Neural cell (in vitro differentiated cells): ENCODE measurements around the gene TIPARP. TPM values are rescaled to one million over a fixed set of nuclear protein-coding genes. Genes with fewer than 3 reads are reported as not detected.

ENCODE experiments used
- H2AFZ ChIP-seq: fragments of 200-600, 300-800 bp; sonication (generic), shearing (Covaris generic); 2 replicates; pipeline ENCODE4 v1.6.0; 2014; ENCODE audit warnings: low read depth, mild to moderate bottlenecking, antibody characterized with exemption, low read length, moderate library complexity
- H3F3A ChIP-seq: fragments of 200-600 bp; shearing (Covaris generic); 2 replicates; pipeline ENCODE4 v1.6.1; 2016; ENCODE audit warnings: mild to moderate bottlenecking, moderate library complexity, mixed read lengths, antibody characterized with exemption, low read length; ENCODE audit not compliant: insufficient read depth, poor library complexity, severe bottlenecking
- H3K27ac ChIP-seq: fragments of 200-600, 300-800 bp; sonication (generic), shearing (Covaris generic); 2 replicates; pipeline ENCODE4 v1.5.1; 2014; ENCODE audit warnings: mild to moderate bottlenecking, low read length, moderate library complexity
- H3K27me3 ChIP-seq: fragments of 300-800, 200-600 bp; sonication (generic), shearing (Covaris generic); 2 replicates; pipeline ENCODE4 v1.6.0; 2014; ENCODE audit warnings: mild to moderate bottlenecking, low read depth, low read length, moderate library complexity; ENCODE audit not compliant: insufficient read depth
- H3K36me3 ChIP-seq: fragments of 300-800, 200-600 bp; sonication (generic), shearing (Covaris generic); 2 replicates; pipeline ENCODE4 v1.5.1; 2014; ENCODE audit warnings: mild to moderate bottlenecking, antibody characterized with exemption, low read length, moderate library complexity; ENCODE audit not compliant: insufficient read depth
- H3K4me2 ChIP-seq: fragments of 300-800, 200-600 bp; sonication (generic), shearing (Covaris generic); 2 replicates; pipeline ENCODE4 v1.6.0; 2014; ENCODE audit warnings: mild to moderate bottlenecking, low read length
- H3K4me3 ChIP-seq: fragments of 300-800, 200-600 bp; sonication (generic), shearing (Covaris generic); 2 replicates; pipeline ENCODE4 v1.5.1; 2014; ENCODE audit warnings: mild to moderate bottlenecking, low read length, moderate library complexity
- H3K79me2 ChIP-seq: fragments of 200-600 bp; shearing (Covaris generic); replicated peaks from 2 replicates; pipeline ENCODE4 v1.6.0; 2014; ENCODE audit warnings: mild to moderate bottlenecking, low read length, moderate library complexity; ENCODE audit not compliant: insufficient read depth
- H3K9ac ChIP-seq: fragments of 300-800, 200-600 bp; sonication (generic), shearing (Covaris generic); 2 replicates; pipeline ENCODE4 v1.6.1; 2016; ENCODE audit warnings: mild to moderate bottlenecking, low read length, mixed read lengths
- H3K9me2 ChIP-seq: fragments of 200-600 bp; shearing (Covaris generic); 2 replicates; pipeline ENCODE4 v1.6.1; 2016; ENCODE audit warnings: mild to moderate bottlenecking, low read length, mixed read lengths; ENCODE audit not compliant: insufficient read depth
- H3K9me3 ChIP-seq: fragments of 200-600, 300-800 bp; sonication (generic), shearing (Covaris generic); 2 replicates; pipeline ENCODE4 v1.6.1; 2016; ENCODE audit warnings: mild to moderate bottlenecking, mixed run types, low read length, moderate library complexity, mixed read lengths
- H4K20me1 ChIP-seq: fragments of 200-600 bp; shearing (Covaris generic); 2 replicates; pipeline ENCODE4 v1.6.1; 2016; ENCODE audit warnings: mild to moderate bottlenecking, mixed run types; ENCODE audit not compliant: insufficient read depth
- CTCF ChIP-seq: fragments of 450-650 bp; IDR thresholded peaks from 2 replicates; pipeline ENCODE4 v1.5.1; 2014; ENCODE audit warnings: antibody characterized with exemption, mild to moderate bottlenecking, moderate library complexity; ENCODE audit not compliant: poor library complexity, severe bottlenecking
- EP300 ChIP-seq: fragments of 450-650 bp; conservative IDR thresholded peaks from 2 replicates; pipeline ENCODE4 v1.6.1; 2014; ENCODE audit warnings: antibody characterized with exemption, mild to moderate bottlenecking, moderate library complexity; ENCODE audit not compliant: poor library complexity, severe bottlenecking
- EZH2 ChIP-seq: fragments of 200-600, 300-800 bp; shearing (Covaris generic), sonication (generic); IDR thresholded peaks from 2 replicates; pipeline ENCODE4 v1.6.1; 2014; ENCODE audit warnings: antibody characterized with exemption, low read length, borderline replicate concordance, mild to moderate bottlenecking; ENCODE audit not compliant: insufficient read depth, poor library complexity, severe bottlenecking
- MXI1 ChIP-seq: fragments of 450-650 bp; conservative IDR thresholded peaks from 2 replicates; pipeline ENCODE4 v1.6.1; 2014; ENCODE audit warnings: antibody characterized with exemption, mild to moderate bottlenecking; ENCODE audit not compliant: poor library complexity, severe bottlenecking
- POLR2AphosphoS5 ChIP-seq: IDR thresholded peaks from 2 replicates; pipeline ENCODE4 v1.6.1; 2012
- RAD21 ChIP-seq: fragments of 450-650 bp; conservative IDR thresholded peaks from 2 replicates; pipeline ENCODE4 v1.6.1; 2014; ENCODE audit warnings: antibody characterized with exemption, mild to moderate bottlenecking, moderate library complexity
- REST ChIP-seq: IDR thresholded peaks from 2 replicates; pipeline ENCODE4 v1.6.1; 2012; ENCODE audit warnings: borderline replicate concordance
- SMC3 ChIP-seq: fragments of 450-650 bp; conservative IDR thresholded peaks from 2 replicates; pipeline ENCODE4 v1.6.1; 2014; ENCODE audit warnings: antibody characterized with exemption, mild to moderate bottlenecking, moderate library complexity; ENCODE audit not compliant: poor library complexity
- TAF1 ChIP-seq: IDR thresholded peaks from 2 replicates; pipeline ENCODE4 v1.6.1; 2012; ENCODE audit warnings: low read depth
- polyA plus RNA-seq: library from polyadenylated mRNA; depleted of rRNA; stranded (reverse); fragments of >200 nt; gene quantifications from 2 replicates; pipeline ENCODE4 v1.2.3, GENCODE V29; 2014

The TIPARP gene
- polyA plus RNA-seq, 1 donor from 2014 or later = 5.4 TPM

GRCh38 chr3:156664011-156664830 is 10.2 kb upstream of the TIPARP start:
- TF ChIP-seq RAD21 (no peak), MXI1 (no peak)
- no peak overlapping the region for H3K9ac ChIP-seq
- H3K27ac ChIP-seq = no peak overlapping the region
- no peaks in the 10 kb centered on the region for H3F3A ChIP-seq
- no peaks in the 10 kb centered on the region for H3K36me3 ChIP-seq
- H3K4me2 ChIP-seq = no peak overlapping the region
- H2AFZ ChIP-seq = no peak overlapping the region
- H4K20me1 ChIP-seq = no peaks in the 10 kb centered on the region
- H3K79me2 ChIP-seq = no peaks in the 10 kb centered on the region
- H3K4me3 ChIP-seq = no peak overlapping the region
- no peaks in the 10 kb centered on the region for H3K27me3 ChIP-seq
- no peaks in the 10 kb centered on the region for H3K9me2 ChIP-seq
- no peaks in the 10 kb centered on the region for H3K9me3 ChIP-seq

- no peak for TF ChIP-seq TAF1
- TF ChIP-seq POLR2AphosphoS5 = no peak
- TF ChIP-seq SMC3 = no peak
- no peak for TF ChIP-seq EP300
- no peak for TF ChIP-seq CTCF
- no peak for TF ChIP-seq EZH2
- Histone ChIP-seq H3K9me3 (no peaks in the 10 kb centered on the region), H3K27me3 (no peaks in the 10 kb centered on the region), H3K36me3 (no peaks in the 10 kb centered on the region), H3K9ac (no peak overlapping the region), H3K9me2 (no peaks in the 10 kb centered on the region), H3K4me2 (no peak overlapping the region), H2AFZ (no peak overlapping the region), H4K20me1 (no peaks in the 10 kb centered on the region), H3F3A (no peaks in the 10 kb centered on the region), H3K27ac (no peak overlapping the region), H3K4me3 (no peak overlapping the region), H3K79me2 (no peaks in the 10 kb centered on the region)
Observed at GRCh38 chr3:156664831-156665178, 9.6 kb upstream of the TIPARP start.

- no peaks in the 10 kb centered on the region for H3K27me3 ChIP-seq
- no peaks in the 10 kb centered on the region for H3F3A ChIP-seq
- no peaks in the 10 kb centered on the region for H3K79me2 ChIP-seq
- H3K4me2 ChIP-seq = no peak overlapping the region
- TF ChIP-seq REST (no peak), CTCF (no peak), RAD21 (no peak), SMC3 (no peak), MXI1 (no peak), EP300 (no peak), TAF1 (no peak), POLR2AphosphoS5 (no peak), EZH2 (no peak)
- no peak overlapping the region for H3K9ac ChIP-seq
- no peaks in the 10 kb centered on the region for H3K9me2 ChIP-seq
- no peak overlapping the region for H3K4me3 ChIP-seq
- no peak overlapping the region for H3K27ac ChIP-seq
- H3K36me3 ChIP-seq = no peaks in the 10 kb centered on the region
- no peaks in the 10 kb centered on the region for H4K20me1 ChIP-seq
- H2AFZ ChIP-seq = no peak overlapping the region
- no peaks in the 10 kb centered on the region for H3K9me3 ChIP-seq
Observed at GRCh38 chr3:156665291-156665690, 9.1 kb upstream of the TIPARP start.
